PC-9 (cell line): Measurements from ENCODE around the gene TAF3.

Source experiments
- CTCF ChIP-seq: fragments of 200-600 bp; sonication (generic); conservative IDR thresholded peaks from 2 replicates; pipeline ENCODE4 v1.6.1; 2017; ENCODE audit warnings: mixed run types, antibody characterized with exemption, mild to moderate bottlenecking, moderate library complexity
- EZH2 ChIP-seq: fragments of 200-600 bp; sonication (generic); IDR thresholded peaks from 2 replicates; pipeline ENCODE4 v1.8.0; 2017; ENCODE audit warnings: antibody characterized with exemption, low read depth

- TF ChIP-seq EZH2 (no peak), CTCF (no peak)
These were observed 126.7 kb downstream of the TAF3 start for GRCh38 chr10:7945034-7945433.
